ENCODE data around the gene ARHGEF39. TPM values are rescaled to one million over a fixed set of nuclear protein-coding genes. Genes with fewer than 3 reads are reported as not detected.

ARHGEF39 gene
- polyA plus RNA-seq, 3 donors = 0.13 to 0.53 (median 0.42) TPM

GRCh38 chr9:35700942-35701341 lies 35.9 kb upstream of the ARHGEF39 start:
- H3K4me3 ChIP-seq (replicated peaks in 1 of 3; ENCODE audit: low read depth in 2 of 3, low read length in 3 of 3) = no peak overlapping the region
- no peak overlapping the region for H3K9ac ChIP-seq (ENCODE audit: insufficient read depth, low read length, poor library complexity, severe bottlenecking)
- no peak overlapping the region for H3K27ac ChIP-seq (ENCODE audit: low read depth in 1 of 2, low read length in 2 of 2)
- no peaks in the 10 kb centered on the region for H3K4me1 ChIP-seq (ENCODE audit: control insufficient read depth in 1 of 2, insufficient read depth in 2 of 2, low read length in 2 of 2)
- H3K4me2 ChIP-seq (replicated peaks; ENCODE audit: extremely low read depth, low read length, poor library complexity, severe bottlenecking) = no peak overlapping the region
- H3K36me3 Mint-ChIP-seq = peaks cover 0 to 33% of the 10 kb centered on the region in 2 donors
- H3K79me2 ChIP-seq (ENCODE audit: insufficient read depth, low read length) = no peaks in the 10 kb centered on the region
- peaks cover 0 to 2% (median 0%) of the 10 kb centered on the region in 7 donors for H3K9me3 Mint-ChIP-seq
- H4K20me1 ChIP-seq (ENCODE audit: insufficient read depth, low read length) = peaks cover 100% of the 10 kb centered on the region
- H3K27ac Mint-ChIP-seq = no peak overlapping the region
- peaks cover 98 to 100% of the 10 kb centered on the region in 2 donors for H3K36me3 ChIP-seq (replicated peaks in 1 of 2; ENCODE audit: control insufficient read depth in 1 of 2, insufficient read depth in 2 of 2, low read length in 2 of 2)
- no peaks in the 10 kb centered on the region for H3K4me1 Mint-ChIP-seq
- DNase-seq = no peak
- H2AFZ ChIP-seq (ENCODE audit: insufficient read depth, low read depth, low read length, poor library complexity, severe bottlenecking) = no peak overlapping the region
- H3K9me3 ChIP-seq (replicated peaks in 1 of 2; ENCODE audit: control insufficient read depth in 1 of 2, insufficient read depth in 1 of 2, low read length in 2 of 2) = no peaks in the 10 kb centered on the region
- no peak for TF ChIP-seq CTCF (IDR thresholded peaks at IDR 0.05)
- H3K4me3 Mint-ChIP-seq = no peak overlapping the region
- H3K27me3 Mint-ChIP-seq (ENCODE audit: low read depth in 3 of 3) = no peaks in the 10 kb centered on the region
- H3K27me3 ChIP-seq (ENCODE audit: control insufficient read depth in 2 of 2, insufficient read depth in 2 of 2, low read length in 2 of 2) = no peaks in the 10 kb centered on the region
- intact Hi-C loops (cut with micrococcal nuclease) = no loop called here

GRCh38 chr9:35700031-35700430 lies 35.0 kb upstream of the ARHGEF39 start:
- no peak overlapping the region for H3K4me3 ChIP-seq (replicated peaks in 1 of 3; ENCODE audit: low read depth in 2 of 3, low read length in 3 of 3)
- Mint-ChIP-seq H3K4me1 (no peaks in the 10 kb centered on the region), H3K27ac (no peak overlapping the region), H3K36me3 (peaks cover 0 to 25% of the 10 kb centered on the region in 2 donors), H3K27me3 (ENCODE audit: low read depth in 3 of 3) (no peaks in the 10 kb centered on the region), H3K4me3 (no peak overlapping the region), H3K9me3 (peaks cover 0 to 2% (median 0%) of the 10 kb centered on the region in 7 donors)
- H4K20me1 ChIP-seq (ENCODE audit: insufficient read depth, low read length) = peaks cover 96% of the 10 kb centered on the region
- intact Hi-C loops (cut with micrococcal nuclease) = no loop called here
- no peak for DNase-seq
- no peak for TF ChIP-seq CTCF (IDR thresholded peaks at IDR 0.05)
- H3K9me3 ChIP-seq (replicated peaks in 1 of 2; ENCODE audit: control insufficient read depth in 1 of 2, insufficient read depth in 1 of 2, low read length in 2 of 2) = no peaks in the 10 kb centered on the region
- H2AFZ ChIP-seq (ENCODE audit: insufficient read depth, low read depth, low read length, poor library complexity, severe bottlenecking) = no peak overlapping the region
- H3K27me3 ChIP-seq (ENCODE audit: control insufficient read depth in 2 of 2, insufficient read depth in 2 of 2, low read length in 2 of 2) = no peaks in the 10 kb centered on the region
- no peaks in the 10 kb centered on the region for H3K4me1 ChIP-seq (ENCODE audit: control insufficient read depth in 1 of 2, insufficient read depth in 2 of 2, low read length in 2 of 2)
- WGBS (ENCODE audit: insufficient coverage) = 96% methylated on average over 11 of the region's 11 CpGs
- H3K9ac ChIP-seq (ENCODE audit: insufficient read depth, low read length, poor library complexity, severe bottlenecking) = no peak overlapping the region
- peaks cover 91 to 95% of the 10 kb centered on the region in 2 donors for H3K36me3 ChIP-seq (replicated peaks in 1 of 2; ENCODE audit: control insufficient read depth in 1 of 2, insufficient read depth in 2 of 2, low read length in 2 of 2)
- peak overlapping the region in 1 of 2 donors; percentile 34 for H3K27ac ChIP-seq (ENCODE audit: low read depth in 1 of 2, low read length in 2 of 2)
- H3K4me2 ChIP-seq (replicated peaks; ENCODE audit: extremely low read depth, low read length, poor library complexity, severe bottlenecking) = no peak overlapping the region
- no peaks in the 10 kb centered on the region for H3K79me2 ChIP-seq (ENCODE audit: insufficient read depth, low read length)
